Measurements from ENCODE around the gene YWHAG. TPM values are rescaled to one million over a fixed set of nuclear protein-coding genes. Genes with fewer than 3 reads are reported as not detected.

The YWHAG gene
- total and polyA plus RNA-seq, 3 donors from 2014 or later: 67.4 to 80.2 (median 78.4) TPM

- H3K36me3 ChIP-seq (ENCODE audit: low read depth, missing control alignments): no peaks in the 10 kb centered on the region
- peak overlapping the region in 1 of 2 donors; percentile 100 for H3K27ac ChIP-seq
- WGBS, 2 donors: 34 to 37% methylated on average over 6 of the region's 6 CpGs
- TF ChIP-seq CTCF (IDR thresholded peaks at IDR 0.05) (no peak), POLR2A (IDR thresholded peaks at IDR 0.05) (no peak)
- no peak for DNase-seq
- intact Hi-C loops (cut with DNase I; ENCODE audit: low total_unique reads): no loop called here
- H3K27me3 ChIP-seq: no peaks in the 10 kb centered on the region
- peaks cover 33% of the 10 kb centered on the region for H3K4me1 ChIP-seq
- peak overlapping the region in 1 of 2 donors; percentile 84 for H3K4me3 ChIP-seq
- no peaks in the 10 kb centered on the region for H3K9me3 ChIP-seq
Observed at GRCh38 chr7:76356823-76357222, 2.0 kb downstream of the YWHAG start.

- no peak for DNase-seq
- H3K4me3 ChIP-seq: no peak overlapping the region
- peaks cover 34% of the 10 kb centered on the region for H3K4me1 ChIP-seq
- 84 to 87% methylated on average over 4 of the region's 4 CpGs for WGBS, 2 donors
- H3K36me3 ChIP-seq (ENCODE audit: low read depth, missing control alignments): no peaks in the 10 kb centered on the region
- TF ChIP-seq POLR2A (IDR thresholded peaks at IDR 0.05): no peak
- no peak for TF ChIP-seq CTCF (IDR thresholded peaks at IDR 0.05)
- H3K27me3 ChIP-seq: no peaks in the 10 kb centered on the region
- no peaks in the 10 kb centered on the region for H3K9me3 ChIP-seq
- H3K27ac ChIP-seq: no peak overlapping the region
- intact Hi-C loops (cut with DNase I; ENCODE audit: low total_unique reads): no loop called here
Observed at GRCh38 chr7:76356115-76356514, 2.7 kb downstream of the YWHAG start.

- H3K36me3 ChIP-seq (ENCODE audit: low read depth, missing control alignments): no peaks in the 10 kb centered on the region
- no peaks in the 10 kb centered on the region for H3K9me3 ChIP-seq
- TF ChIP-seq POLR2A (IDR thresholded peaks at IDR 0.05): no peak
- TF ChIP-seq CTCF (IDR thresholded peaks at IDR 0.05): no peak
- 56 to 57% methylated on average over 9 of the region's 9 CpGs for WGBS, 2 donors
- no peak overlapping the region for H3K4me3 ChIP-seq
- H3K27me3 ChIP-seq: no peaks in the 10 kb centered on the region
- no peak for DNase-seq
- intact Hi-C loops (cut with DNase I; ENCODE audit: low total_unique reads): no loop called here
- H3K27ac ChIP-seq: peak overlapping the region in 1 of 2 donors; percentile 41
- H3K4me1 ChIP-seq: peaks cover 34% of the 10 kb centered on the region
Observed at GRCh38 chr7:76354981-76355730, 3.6 kb downstream of the YWHAG start.

- intact Hi-C loops (cut with DNase I; ENCODE audit: low total_unique reads): no loop called here
- Histone ChIP-seq H3K27me3 (no peaks in the 10 kb centered on the region), H3K4me1 (peaks cover 30% of the 10 kb centered on the region)
Observed at GRCh38 chr7:76354516-76354915, 4.3 kb downstream of the YWHAG start.

More at GRCh38 chr7:76354516-76354915, 4.3 kb downstream of the YWHAG start:
- DNase-seq: peak; percentile 86
- Histone ChIP-seq H3K27ac (peak overlapping the region in 1 of 2 donors; percentile 77), H3K4me3 (no peak overlapping the region), H3K9me3 (no peaks in the 10 kb centered on the region), H3K36me3 (ENCODE audit: low read depth, missing control alignments) (no peaks in the 10 kb centered on the region)
- WGBS, 2 donors: 37 to 45% methylated on average over 4 of the region's 4 CpGs
- TF ChIP-seq POLR2A (IDR thresholded peaks at IDR 0.05): no peak
- no peak for TF ChIP-seq CTCF (IDR thresholded peaks at IDR 0.05)
